ENCODE measurements around the gene RSPRY1.

RSPRY1 gene

DNA sequence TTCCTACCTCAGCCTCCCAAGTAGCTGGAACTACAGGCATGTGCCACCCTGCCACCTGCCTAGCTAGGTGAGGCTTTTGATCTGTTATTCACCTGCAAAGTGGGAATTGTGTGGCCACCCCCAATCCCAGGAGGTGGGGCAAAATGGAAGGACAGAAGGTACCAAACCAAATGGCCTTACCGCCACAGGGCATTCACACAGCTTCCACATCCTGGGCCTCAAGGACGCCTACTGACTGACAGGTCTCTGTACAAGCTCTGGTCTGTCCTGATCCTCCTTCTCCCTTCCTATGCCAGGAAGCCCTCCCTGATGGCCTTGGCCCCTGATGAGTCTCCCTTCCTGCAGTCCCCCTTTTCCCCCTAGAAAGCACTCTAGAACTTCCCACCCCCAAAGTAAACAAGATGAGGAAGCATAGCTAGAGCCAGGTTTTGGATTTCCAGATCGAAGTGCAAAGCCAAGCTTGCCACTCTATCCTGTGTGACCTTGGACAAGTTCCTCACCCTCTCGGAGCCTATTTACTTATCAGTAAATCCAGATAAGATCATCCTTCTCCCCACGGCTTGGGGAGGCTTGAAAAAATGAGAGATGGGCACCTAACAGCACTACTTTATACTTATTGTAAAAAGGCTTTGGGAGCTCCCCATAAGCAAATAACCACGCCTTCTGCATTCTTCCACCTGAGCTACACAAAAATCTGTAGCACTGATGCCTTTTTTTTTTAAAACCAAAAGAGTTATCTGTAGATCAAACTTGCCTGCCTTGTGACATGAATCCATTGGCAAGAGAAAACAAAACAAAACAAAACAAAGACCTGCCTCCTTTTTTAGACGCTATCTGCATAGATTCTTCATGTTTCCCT is 93.9 kb downstream of the RSPRY1 start:
- in situ Hi-C loops (cut with HindIII; ENCODE audit: low pct_ligation_motif_present, low pct_unique_long_range_greater_than_20kb, low sequenced_read_pairs), result no loop called here
- DNase-seq, result no peak

DNA sequence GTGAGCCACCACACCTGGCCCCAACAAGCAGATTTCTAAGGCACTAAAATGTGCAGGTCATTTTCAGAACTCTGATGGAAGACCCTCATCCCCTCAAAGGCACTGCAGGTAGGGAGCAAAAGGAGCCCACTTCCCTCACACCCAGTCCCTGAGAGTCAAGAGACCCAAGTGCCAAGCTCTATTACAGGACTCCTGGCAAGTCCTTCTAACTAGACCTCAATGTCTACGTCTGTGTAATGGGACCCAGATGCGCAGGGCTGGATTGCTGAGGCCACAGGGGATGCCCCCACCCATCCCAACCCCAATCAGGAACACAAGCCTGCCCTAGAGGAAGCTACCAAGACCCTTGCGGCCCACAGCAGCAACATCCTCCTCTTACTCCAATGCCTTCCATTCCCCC is 95.7 kb downstream of the RSPRY1 start:
- DNase-seq, result no peak
- in situ Hi-C loops (cut with HindIII; ENCODE audit: low pct_ligation_motif_present, low pct_unique_long_range_greater_than_20kb, low sequenced_read_pairs), result no loop called here

DNA sequence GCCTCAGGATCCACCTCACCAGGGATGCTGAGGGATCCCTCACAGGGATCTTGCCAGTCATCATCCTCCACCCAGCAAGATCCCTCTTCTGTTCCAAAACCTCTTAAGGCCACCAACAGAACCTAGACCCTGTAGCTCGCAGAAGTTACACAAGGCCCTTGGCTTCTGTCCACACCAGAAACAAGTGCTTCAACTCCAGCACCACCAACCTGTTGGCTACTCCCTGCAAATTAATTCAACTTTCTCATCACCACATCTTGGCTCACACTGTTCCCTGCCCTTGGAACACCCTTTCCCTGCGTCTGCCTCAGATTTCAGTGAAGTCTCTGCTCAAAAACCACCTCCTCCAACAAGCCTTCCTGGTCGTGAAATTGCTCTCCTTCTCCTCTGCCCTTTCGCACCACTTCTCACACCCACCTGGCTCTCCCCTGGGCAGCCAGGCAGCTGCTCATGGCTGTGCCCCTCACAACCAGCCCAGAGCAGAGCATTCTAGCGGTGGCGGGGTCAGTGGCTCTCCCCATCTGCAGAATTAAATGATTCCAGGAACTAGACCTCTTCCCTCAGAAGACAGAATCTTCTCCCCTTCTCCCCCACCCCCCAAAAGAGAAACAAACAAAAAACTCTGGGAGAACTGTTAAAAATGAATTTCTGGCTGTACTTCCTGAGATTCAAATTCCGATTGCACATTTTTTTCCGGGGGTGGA is 96.5 kb downstream of the RSPRY1 start:
- in situ Hi-C loops (cut with HindIII; ENCODE audit: low pct_ligation_motif_present, low pct_unique_long_range_greater_than_20kb, low sequenced_read_pairs), result no loop called here
- DNase-seq, result no peak

DNA sequence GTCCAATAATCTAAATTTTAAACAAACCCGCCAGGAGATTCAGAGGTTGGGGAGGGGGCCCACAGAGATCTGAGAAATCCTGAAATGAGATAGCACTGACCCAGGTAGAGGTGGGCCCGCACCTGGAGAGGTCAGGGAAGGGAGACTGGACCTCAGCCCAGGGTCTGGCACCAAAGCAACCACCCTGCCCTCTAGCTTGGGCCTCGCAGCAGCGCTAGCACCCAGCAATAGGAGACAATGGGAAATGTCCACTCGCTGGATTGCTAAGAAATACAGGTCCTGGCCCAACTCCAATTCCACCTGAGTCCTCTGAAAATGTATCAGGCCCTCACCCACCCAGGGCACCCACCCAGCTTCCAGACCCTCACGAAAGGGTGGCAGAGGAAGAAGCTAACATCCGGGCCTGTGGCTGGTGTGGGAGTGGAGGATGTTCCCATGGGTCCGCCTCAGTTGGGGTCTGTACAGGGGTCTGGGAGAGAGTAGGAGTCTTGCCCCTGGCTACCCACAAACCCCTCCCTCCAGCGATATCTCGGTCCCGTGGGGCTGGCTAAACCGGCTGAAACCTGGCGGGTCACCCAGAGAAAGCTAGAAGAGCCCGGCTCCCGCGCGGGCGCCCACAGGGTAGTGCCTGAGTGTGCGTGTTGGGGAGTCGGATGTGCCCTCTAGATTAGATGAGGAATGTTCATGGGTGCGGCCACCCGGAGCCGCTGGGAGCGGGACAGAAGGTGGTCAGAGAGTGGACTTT is 97.3 kb downstream of the RSPRY1 start:
- no peak for DNase-seq
- in situ Hi-C loops (cut with HindIII; ENCODE audit: low pct_ligation_motif_present, low pct_unique_long_range_greater_than_20kb, low sequenced_read_pairs), result no loop called here

DNA sequence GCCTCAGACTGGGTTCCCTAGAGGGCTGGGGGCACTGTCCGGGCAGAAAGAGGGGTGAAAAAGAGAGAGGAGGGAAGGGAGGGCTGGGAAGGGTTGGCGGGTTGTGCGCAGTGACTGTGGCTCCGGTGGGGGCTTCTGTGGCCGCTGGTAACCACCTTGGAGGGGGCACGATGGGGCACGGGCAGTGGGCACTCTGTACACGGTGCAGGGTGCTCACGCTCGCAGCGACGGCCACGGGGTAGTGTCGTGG is 97.8 kb downstream of the RSPRY1 start:
- in situ Hi-C loops (cut with HindIII; ENCODE audit: low pct_ligation_motif_present, low pct_unique_long_range_greater_than_20kb, low sequenced_read_pairs), result no loop called here
- DNase-seq, result no peak

DNA sequence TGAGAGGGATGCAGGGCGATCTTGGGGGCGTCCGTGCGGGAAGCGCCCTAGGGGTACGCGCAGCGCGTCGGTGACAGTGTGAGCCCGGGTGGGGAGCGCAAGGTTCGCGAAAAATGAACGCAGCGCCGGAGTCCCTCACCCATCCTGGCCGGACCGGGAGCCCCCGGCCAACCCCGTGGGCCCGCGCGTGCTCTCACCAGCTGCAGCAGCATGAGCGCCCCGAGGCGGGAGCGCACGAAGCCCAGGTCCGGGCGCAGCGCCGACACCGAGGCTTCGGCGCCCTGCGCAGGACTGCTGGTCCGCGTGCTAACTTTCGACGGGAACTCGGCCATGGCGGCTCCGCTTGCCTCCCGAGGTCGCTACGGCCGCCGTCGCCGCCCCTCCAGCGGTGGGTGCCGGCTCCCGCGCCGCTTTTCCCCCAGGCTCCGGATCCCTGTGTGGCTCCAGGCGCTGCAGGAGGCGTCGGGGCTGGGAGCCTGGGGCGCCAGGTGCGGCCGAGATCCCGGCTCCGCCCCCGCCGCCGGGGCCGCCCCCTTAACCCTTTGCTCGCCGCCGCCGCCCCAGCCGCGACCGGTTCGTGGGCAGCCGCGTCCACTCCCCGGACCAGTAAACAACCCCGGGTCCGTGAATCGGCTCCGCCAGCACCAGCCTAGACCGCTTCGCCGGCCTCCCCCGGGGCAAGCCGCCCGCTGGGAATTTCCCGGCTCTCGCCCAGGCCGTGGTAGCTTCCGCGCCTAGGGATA is 98.3 kb downstream of the RSPRY1 start, which contains the start of gene PLLP:
TSS of gene PLLP (minus strand) at position 464 of the 743 bp plus-strand sequence. CDS start at position 332, 132 bp downstream.
- peak; percentile 57 for DNase-seq
- in situ Hi-C loops (cut with HindIII; ENCODE audit: low pct_ligation_motif_present, low pct_unique_long_range_greater_than_20kb, low sequenced_read_pairs), result no loop called here

DNA sequence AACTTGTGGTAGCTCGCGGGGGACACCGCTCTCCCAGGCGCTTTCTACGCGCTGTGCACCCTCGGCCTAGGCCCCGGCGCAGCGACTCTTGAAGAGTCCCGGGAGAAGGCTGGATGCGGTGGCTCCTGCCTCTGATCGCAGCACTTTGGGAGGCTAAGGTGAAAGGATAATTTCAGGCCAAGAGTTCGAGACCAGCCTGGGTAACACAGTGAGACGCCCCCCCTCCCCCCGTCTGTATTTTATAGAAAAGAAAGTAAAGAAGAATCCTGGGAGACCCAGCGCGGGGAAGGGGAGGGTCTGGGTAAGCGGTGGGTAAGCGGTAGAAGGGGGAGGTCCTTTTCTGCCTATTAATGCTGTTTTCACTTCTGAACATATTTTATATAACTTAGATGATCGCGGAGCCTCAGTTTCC is 98.8 kb downstream of the RSPRY1 start:
- in situ Hi-C loops (cut with HindIII; ENCODE audit: low pct_ligation_motif_present, low pct_unique_long_range_greater_than_20kb, low sequenced_read_pairs), result no loop called here
- no peak for DNase-seq

DNA sequence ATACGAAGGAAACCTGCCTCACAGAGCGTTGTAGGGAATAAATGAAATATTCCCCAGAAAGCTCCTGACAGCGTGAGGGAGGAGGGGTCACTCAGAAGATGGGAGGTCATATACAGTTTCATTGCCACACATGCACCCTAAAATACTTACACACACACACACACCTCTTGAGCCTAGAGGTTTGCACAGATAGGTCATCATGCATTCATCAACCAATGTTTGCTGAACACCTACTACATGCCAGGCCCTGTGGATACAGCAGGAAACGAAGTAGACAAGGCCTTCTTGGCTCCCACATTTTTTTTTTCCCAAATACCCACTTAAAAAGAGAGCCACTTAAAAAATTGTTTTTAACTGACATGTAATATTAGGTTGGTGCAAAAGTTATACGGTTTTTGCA is 99.2 kb downstream of the RSPRY1 start:
- no peak for DNase-seq
- in situ Hi-C loops (cut with HindIII; ENCODE audit: low pct_ligation_motif_present, low pct_unique_long_range_greater_than_20kb, low sequenced_read_pairs), result no loop called here

DNA sequence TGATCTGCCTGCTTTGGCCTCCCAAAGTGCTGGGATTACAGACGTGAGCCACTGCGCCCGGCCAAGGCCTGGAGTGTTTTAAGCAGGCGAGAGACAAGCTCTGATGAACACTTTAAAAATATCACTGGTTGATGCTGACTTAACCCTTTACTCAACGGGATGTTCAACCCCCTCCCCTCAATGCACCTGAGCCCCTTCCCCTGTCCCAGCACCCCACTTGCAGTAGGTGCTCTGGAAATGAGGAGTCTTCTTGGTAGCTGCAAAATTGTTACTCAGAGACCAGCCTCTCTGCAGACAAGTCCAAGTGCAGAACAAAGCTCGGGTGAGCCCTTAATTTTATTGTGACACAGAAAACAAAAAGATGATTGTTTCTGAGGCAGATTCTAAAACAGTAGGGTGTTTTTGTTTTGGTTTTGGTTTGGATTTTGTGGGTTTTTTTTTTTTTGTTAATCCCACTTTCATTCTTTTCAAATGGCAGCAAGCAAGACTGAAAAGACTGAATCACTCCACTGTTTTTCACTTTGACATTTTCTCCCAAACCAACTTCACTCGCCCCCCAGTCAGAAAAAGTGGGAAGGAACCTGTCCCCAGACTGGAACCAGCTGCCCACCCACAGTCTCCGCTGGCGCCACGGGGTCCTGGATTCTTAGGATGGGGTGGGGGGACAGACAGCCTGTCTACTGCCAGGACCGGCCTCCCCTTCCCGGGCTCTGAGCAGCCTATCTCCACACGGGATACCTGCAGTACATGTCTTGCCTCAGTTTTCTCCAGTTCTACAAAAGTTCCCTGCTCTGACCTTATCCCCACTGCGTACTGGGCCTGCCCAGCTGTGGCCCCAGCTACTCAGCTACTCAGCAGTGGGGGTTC is 103.5 kb downstream of the RSPRY1 start:
- no peak for DNase-seq
- in situ Hi-C loops (cut with HindIII; ENCODE audit: low pct_ligation_motif_present, low pct_unique_long_range_greater_than_20kb, low sequenced_read_pairs), result no loop called here
